ENCODE results near the gene SHMT1. TPM values are rescaled to one million over a fixed set of nuclear protein-coding genes. Genes with fewer than 3 reads are reported as not detected.
A peak's percentile ranks its signal among the peaks of the same experiment; 100 is the strongest.

Gene SHMT1
- total RNA-seq, 2 donors from 2014 or later, result 24.8 to 70.6 TPM

- Mint-ChIP-seq H3K4me1 (ENCODE audit: low read depth in 2 of 2) (peaks cover 4 to 8% of the 10 kb centered on the region in 2 donors), H3K36me3 (no peaks in the 10 kb centered on the region), H3K27ac (no peak overlapping the region), H3K4me3 (no peak overlapping the region), H3K9me3 (no peaks in the 10 kb centered on the region), H3K27me3 (no peaks in the 10 kb centered on the region)
- ATAC-seq (no peak), DNase-seq (ENCODE audit: low spot score) (no peak)
Measured at GRCh38 chr17:18327093-18327492, 36.3 kb downstream of the SHMT1 start.

GRCh38 chr17:18326572-18326971 is 36.8 kb downstream of the SHMT1 start:
- no peak overlapping the region for H3K4me3 Mint-ChIP-seq
- H3K36me3 Mint-ChIP-seq, result no peaks in the 10 kb centered on the region
- no peak for DNase-seq (ENCODE audit: low spot score)
- H3K4me1 Mint-ChIP-seq (ENCODE audit: low read depth in 2 of 2), result peaks cover 4 to 6% of the 10 kb centered on the region in 2 donors
- no peaks in the 10 kb centered on the region for H3K9me3 Mint-ChIP-seq
- no peaks in the 10 kb centered on the region for H3K27me3 Mint-ChIP-seq
- peak in 1 of 2 donors; percentile 30 for ATAC-seq
- H3K27ac Mint-ChIP-seq, result no peak overlapping the region

GRCh38 chr17:18326039-18326438 is 37.3 kb downstream of the SHMT1 start:
- no peaks in the 10 kb centered on the region for H3K27me3 Mint-ChIP-seq
- H3K9me3 Mint-ChIP-seq, result no peaks in the 10 kb centered on the region
- H3K27ac Mint-ChIP-seq, result no peak overlapping the region
- H3K4me3 Mint-ChIP-seq, result no peak overlapping the region
- peaks cover 6% of the 10 kb centered on the region in 2 donors for H3K4me1 Mint-ChIP-seq (ENCODE audit: low read depth in 2 of 2)
- H3K36me3 Mint-ChIP-seq, result no peaks in the 10 kb centered on the region
- DNase-seq (ENCODE audit: low spot score), result no peak
- no peak for ATAC-seq

GRCh38 chr17:18324140-18325050 is 39.0 kb downstream of the SHMT1 start:
- Mint-ChIP-seq H3K4me3 (no peak overlapping the region), H3K27ac (no peak overlapping the region), H3K4me1 (ENCODE audit: low read depth in 2 of 2) (peaks cover 20 to 23% of the 10 kb centered on the region in 2 donors), H3K27me3 (no peaks in the 10 kb centered on the region), H3K9me3 (no peaks in the 10 kb centered on the region), H3K36me3 (no peaks in the 10 kb centered on the region)
- no peak for ATAC-seq
- DNase-seq (ENCODE audit: low spot score), result peak; percentile 28

GRCh38 chr17:18323507-18324139 is 39.7 kb downstream of the SHMT1 start:
- Mint-ChIP-seq H3K27me3 (no peaks in the 10 kb centered on the region), H3K4me3 (no peak overlapping the region), H3K27ac (peak overlapping the region in 1 of 2 donors; percentile 26), H3K36me3 (no peaks in the 10 kb centered on the region), H3K4me1 (ENCODE audit: low read depth in 2 of 2) (peaks cover 24 to 26% of the 10 kb centered on the region in 2 donors), H3K9me3 (no peaks in the 10 kb centered on the region)
- peak; percentile 22 for DNase-seq (ENCODE audit: low spot score)
- ATAC-seq, result no peak

- Mint-ChIP-seq H3K4me1 (ENCODE audit: low read depth in 2 of 2) (peaks cover 26 to 30% of the 10 kb centered on the region in 2 donors), H3K27ac (peak overlapping the region in 1 of 2 donors; percentile 26), H3K9me3 (no peaks in the 10 kb centered on the region), H3K27me3 (no peaks in the 10 kb centered on the region), H3K36me3 (no peaks in the 10 kb centered on the region), H3K4me3 (no peak overlapping the region)
- ATAC-seq (no peak), DNase-seq (ENCODE audit: low spot score) (peak; percentile 45)
Measured at GRCh38 chr17:18323007-18323406, 40.3 kb downstream of the SHMT1 start.

- H3K27ac Mint-ChIP-seq, result peak overlapping the region in 1 of 2 donors; percentile 26
- DNase-seq (ENCODE audit: low spot score), result peak; percentile 31
- no peaks in the 10 kb centered on the region for H3K9me3 Mint-ChIP-seq
- ATAC-seq, result no peak
- H3K4me3 Mint-ChIP-seq, result no peak overlapping the region
- H3K36me3 Mint-ChIP-seq, result no peaks in the 10 kb centered on the region
- H3K4me1 Mint-ChIP-seq (ENCODE audit: low read depth in 2 of 2), result peaks cover 29 to 34% of the 10 kb centered on the region in 2 donors
- no peaks in the 10 kb centered on the region for H3K27me3 Mint-ChIP-seq
Measured at GRCh38 chr17:18322522-18322921, 40.8 kb downstream of the SHMT1 start.

- Mint-ChIP-seq H3K4me1 (ENCODE audit: low read depth in 2 of 2) (peaks cover 40 to 45% of the 10 kb centered on the region in 2 donors), H3K27me3 (no peaks in the 10 kb centered on the region), H3K9me3 (no peaks in the 10 kb centered on the region), H3K27ac (peak overlapping the region in 1 of 2 donors; percentile 19), H3K36me3 (peaks cover 5% of the 10 kb centered on the region), H3K4me3 (no peak overlapping the region)
- no peak for DNase-seq (ENCODE audit: low spot score)
- no peak for ATAC-seq
Measured at GRCh38 chr17:18321309-18321708, 42.0 kb downstream of the SHMT1 start.

- H3K4me1 Mint-ChIP-seq (ENCODE audit: low read depth in 2 of 2), result peaks cover 48 to 52% of the 10 kb centered on the region in 2 donors
- H3K36me3 Mint-ChIP-seq, result peaks cover 5% of the 10 kb centered on the region
- no peaks in the 10 kb centered on the region for H3K9me3 Mint-ChIP-seq
- ATAC-seq (no peak), DNase-seq (ENCODE audit: low spot score) (no peak)
- no peaks in the 10 kb centered on the region for H3K27me3 Mint-ChIP-seq
- no peak overlapping the region for H3K4me3 Mint-ChIP-seq
- H3K27ac Mint-ChIP-seq, result no peak overlapping the region
Measured at GRCh38 chr17:18320301-18320700, 43.0 kb downstream of the SHMT1 start.

GRCh38 chr17:18319604-18320256 is 43.6 kb downstream of the SHMT1 start:
- H3K4me3 Mint-ChIP-seq, result no peak overlapping the region
- H3K36me3 Mint-ChIP-seq, result peaks cover 5% of the 10 kb centered on the region
- ATAC-seq, result no peak
- H3K9me3 Mint-ChIP-seq, result no peaks in the 10 kb centered on the region
- peaks cover 48 to 50% of the 10 kb centered on the region in 2 donors for H3K4me1 Mint-ChIP-seq (ENCODE audit: low read depth in 2 of 2)
- DNase-seq (ENCODE audit: low spot score), result peak; percentile 39
- no peaks in the 10 kb centered on the region for H3K27me3 Mint-ChIP-seq
- H3K27ac Mint-ChIP-seq, result no peak overlapping the region

- no peaks in the 10 kb centered on the region for H3K9me3 Mint-ChIP-seq
- H3K4me1 Mint-ChIP-seq (ENCODE audit: low read depth in 2 of 2), result peaks cover 51 to 53% of the 10 kb centered on the region in 2 donors
- peaks cover 5% of the 10 kb centered on the region for H3K36me3 Mint-ChIP-seq
- no peak overlapping the region for H3K27ac Mint-ChIP-seq
- DNase-seq (ENCODE audit: low spot score) (peak; percentile 59), ATAC-seq (no peak)
- peak overlapping the region; percentile 20 for H3K4me3 Mint-ChIP-seq
- H3K27me3 Mint-ChIP-seq, result no peaks in the 10 kb centered on the region
Measured at GRCh38 chr17:18318771-18319450, 44.4 kb downstream of the SHMT1 start.

GRCh38 chr17:18318117-18318516 is 45.2 kb downstream of the SHMT1 start:
- Mint-ChIP-seq H3K4me1 (ENCODE audit: low read depth in 2 of 2) (peaks cover 59% of the 10 kb centered on the region in 2 donors), H3K27me3 (no peaks in the 10 kb centered on the region), H3K27ac (peak overlapping the region in 1 of 2 donors; percentile 43), H3K36me3 (peaks cover 9% of the 10 kb centered on the region), H3K9me3 (no peaks in the 10 kb centered on the region), H3K4me3 (peak overlapping the region; percentile 27)
- DNase-seq (ENCODE audit: low spot score) (no peak), ATAC-seq (no peak)

GRCh38 chr17:18315961-18316360 is 47.4 kb downstream of the SHMT1 start:
- no peaks in the 10 kb centered on the region for H3K9me3 Mint-ChIP-seq
- no peaks in the 10 kb centered on the region for H3K27me3 Mint-ChIP-seq
- peaks cover 68 to 71% of the 10 kb centered on the region in 2 donors for H3K4me1 Mint-ChIP-seq (ENCODE audit: low read depth in 2 of 2)
- DNase-seq (ENCODE audit: low spot score) (no peak), ATAC-seq (no peak)
- H3K27ac Mint-ChIP-seq, result peak overlapping the region; percentile 98
- peak overlapping the region; percentile 92 for H3K4me3 Mint-ChIP-seq
- H3K36me3 Mint-ChIP-seq, result peaks cover 11% of the 10 kb centered on the region
